HG03135 (cell line): Measurements from ENCODE around the gene ALDH3B2.
"Not testable (repeated sequence)": the region's sequence is repeated elsewhere in the genome, so short reads cannot be mapped to it uniquely, and the experiment has no call there.

Experiments used
- ATAC-seq: cut with Tn5 transposase; IDR thresholded peaks from one replicate; pipeline ENCODE4 v1.9.1; 2021; ENCODE audit warnings: mild to moderate bottlenecking, moderate library complexity; ENCODE audit not compliant: unreplicated experiment

The ALDH3B2 gene

DNA sequence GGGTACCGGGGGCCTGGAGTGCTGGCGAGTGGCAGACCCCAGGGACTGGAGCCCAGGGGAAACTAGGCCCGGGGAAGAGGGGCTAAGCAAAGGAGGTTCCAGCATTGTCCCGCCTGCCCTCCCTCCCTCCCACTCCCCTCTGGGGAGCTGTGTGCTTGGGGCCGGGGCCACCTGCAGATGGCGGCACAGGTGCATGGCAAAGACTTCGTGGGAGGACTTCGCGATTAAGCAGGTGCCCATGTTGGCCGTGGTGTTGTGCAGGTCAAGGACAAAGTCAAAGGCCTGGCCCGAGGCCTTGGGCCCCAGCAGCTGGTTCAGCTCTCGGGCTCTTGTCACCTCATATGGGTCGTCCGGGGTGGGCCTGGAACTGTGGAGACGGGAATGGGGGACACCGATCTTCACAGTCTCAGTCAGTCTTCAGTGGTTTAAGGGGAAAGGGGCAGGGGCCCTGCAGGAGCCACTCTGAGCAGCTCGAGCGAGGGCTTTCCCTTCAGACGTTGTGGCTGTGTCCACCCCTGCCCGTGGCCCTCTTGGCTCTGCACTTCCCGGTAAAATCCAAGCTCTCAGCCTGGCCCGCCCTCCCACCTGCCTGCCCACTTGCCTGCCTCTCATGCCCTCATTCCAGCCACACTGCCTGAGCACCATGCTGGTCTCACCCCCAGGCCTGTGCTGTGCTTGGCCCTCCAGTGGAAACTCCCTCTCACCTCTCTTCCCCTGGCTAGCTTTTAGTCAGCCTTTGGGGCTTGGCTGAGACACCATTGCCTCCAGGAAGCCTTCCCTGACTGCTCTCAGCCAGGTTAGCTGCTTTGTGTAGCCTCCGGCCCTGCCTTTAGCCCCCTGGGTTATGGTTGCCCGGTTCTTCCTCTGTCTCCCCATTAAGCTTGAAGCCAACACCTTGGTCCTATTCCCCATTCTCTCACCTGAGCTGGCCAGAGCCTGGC lies 28.6 kb downstream of the ALDH3B2 start:
- ATAC-seq, result no peak

DNA sequence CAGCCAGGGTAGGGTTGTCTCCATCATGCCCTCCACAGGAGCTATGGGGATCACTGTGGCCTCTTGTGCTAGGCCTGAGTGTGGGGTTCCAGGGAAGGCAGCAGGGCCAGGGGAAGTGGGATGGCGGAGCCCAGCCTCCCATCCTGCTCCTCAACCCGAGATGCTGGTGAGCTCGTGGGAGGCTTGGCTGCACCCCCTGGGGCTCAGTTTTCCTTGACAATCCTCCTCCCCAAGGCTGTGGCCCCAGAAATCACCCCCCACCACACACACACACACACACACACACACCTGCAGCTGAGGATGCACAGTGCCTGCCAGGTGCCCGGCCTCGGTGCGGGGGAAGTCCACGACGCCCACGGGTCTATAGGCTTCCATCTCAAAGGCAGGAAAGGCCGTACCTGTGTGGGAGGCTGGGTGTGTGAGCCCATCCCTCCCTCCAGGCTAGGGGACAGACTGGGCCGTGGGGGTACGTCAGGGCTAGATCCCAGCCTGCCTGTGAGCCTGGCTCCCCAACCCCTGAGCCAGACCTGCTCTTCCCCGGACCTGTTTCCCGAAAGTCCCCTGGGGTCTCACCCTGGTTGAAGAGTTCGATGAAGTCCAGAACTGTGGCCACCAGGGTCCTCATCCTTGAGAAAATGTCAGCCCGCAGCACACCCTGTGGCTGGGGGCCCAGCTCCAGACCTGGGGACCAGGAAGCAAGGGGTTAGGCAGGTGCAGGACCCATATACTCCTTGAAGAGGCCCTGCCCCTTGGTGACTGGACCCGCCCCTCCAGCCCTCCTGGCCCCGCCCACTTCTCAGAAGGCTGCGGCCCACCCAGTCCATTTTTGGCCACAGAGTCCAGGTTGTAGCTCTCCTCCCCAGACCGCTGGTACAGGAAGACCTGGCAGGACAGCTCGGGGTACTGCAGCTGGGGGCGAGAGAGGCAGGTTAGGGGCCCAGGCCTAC lies 29.7 kb downstream of the ALDH3B2 start:
- ATAC-seq, result no peak

DNA sequence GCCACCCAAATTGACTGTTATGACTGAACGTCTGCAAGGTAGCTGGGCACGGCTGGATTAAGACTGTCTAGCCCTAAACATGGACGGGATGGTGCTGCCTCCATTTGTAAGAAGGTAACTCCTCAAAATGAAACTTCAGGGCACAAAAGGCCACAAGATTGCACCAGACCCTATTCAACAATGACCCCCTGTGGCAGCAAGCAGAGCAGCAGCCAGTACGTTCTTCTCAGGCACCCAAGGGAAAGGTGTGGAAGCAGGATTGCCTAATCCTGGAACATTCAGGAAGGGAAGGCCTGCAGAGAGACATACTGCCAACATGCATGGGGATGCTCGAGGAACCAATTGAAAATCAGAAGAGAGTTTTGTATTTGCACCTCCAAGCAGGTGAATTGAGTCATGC lies 30.4 kb downstream of the ALDH3B2 start:
- no peak for ATAC-seq

DNA sequence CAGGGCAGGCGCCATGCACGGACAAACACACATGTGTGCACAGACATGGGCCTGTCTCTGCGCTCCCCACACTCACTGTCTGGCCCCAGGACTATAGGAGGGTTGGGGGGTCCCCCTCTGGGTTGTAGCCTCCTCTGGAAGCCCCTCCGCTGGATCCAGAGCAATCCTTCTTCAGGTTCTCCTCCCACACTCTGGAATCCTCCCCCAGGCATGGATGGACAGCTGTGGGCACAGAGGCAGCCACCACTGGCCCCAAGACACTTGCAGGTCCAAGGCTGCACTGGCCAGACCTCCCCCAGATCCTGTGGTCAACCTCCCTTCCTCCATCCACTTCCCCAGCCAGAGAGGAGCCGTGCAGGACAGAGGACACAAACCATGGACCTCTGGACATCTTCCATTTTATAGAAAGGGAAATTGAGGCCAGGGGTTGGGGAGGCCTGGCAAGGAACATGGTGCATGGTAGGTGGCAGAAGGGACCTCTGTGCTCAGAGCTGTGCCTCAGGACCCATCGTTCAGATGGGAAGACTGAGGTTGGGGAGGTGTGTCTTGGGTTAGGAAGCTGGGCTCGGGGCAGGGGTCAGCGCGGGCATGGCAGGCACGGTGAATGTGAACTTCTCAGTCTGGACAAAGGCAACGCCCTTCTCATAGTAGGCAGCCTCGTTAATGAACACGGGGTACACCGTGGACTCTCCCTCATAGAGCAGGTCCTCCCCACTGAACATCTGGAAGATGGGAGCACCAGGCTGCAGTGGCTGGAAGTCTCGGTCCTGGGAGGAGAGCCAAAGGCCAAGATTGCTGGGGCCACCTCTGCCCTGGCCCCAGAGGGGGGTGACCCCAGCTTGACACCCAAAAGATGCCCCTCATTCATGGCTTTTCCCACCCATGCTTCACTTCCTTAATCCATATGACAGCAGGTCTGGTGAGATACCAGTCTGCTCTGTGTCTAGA lies 32.0 kb downstream of the ALDH3B2 start:
- no peak for ATAC-seq

DNA sequence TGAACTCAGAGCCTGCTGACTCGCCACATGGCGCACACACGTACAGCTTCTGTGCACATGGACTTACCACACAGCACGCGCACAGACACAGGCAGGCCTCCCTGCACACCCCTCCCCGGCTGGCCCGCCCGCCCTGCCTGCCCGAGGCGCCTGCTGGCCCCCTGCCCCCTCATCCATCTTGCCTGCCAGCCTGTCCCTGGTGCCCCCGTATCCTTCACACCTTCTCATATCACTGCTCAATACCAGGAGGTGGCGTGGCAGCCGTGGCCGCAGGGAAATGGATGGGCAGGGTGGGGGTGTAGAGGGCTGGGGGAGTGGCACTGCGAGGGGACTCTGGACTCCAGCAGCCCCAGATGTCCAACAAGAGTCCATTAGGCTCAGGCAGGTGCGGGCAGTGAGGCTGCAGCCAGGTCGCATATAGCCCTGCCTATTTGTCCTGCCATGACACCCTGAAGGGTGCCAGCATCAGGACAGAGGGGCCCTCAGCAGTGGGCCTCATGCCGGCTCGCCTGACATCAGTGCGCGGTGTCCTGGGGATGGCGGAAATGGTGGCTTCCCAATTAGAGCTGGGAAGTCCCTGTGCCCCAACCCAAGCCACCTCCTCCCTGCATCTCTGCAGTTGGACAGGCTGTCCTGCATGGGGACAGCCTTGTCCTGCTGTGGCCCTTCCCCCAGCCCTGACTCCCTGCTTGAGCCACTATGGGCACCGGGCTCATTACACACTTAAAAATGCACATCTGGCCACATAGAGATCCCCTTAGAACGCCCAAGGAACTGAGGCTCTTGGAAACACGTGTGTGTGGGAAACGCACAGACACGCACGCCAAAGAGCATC lies 32.9 kb downstream of the ALDH3B2 start:
- ATAC-seq, result no peak

DNA sequence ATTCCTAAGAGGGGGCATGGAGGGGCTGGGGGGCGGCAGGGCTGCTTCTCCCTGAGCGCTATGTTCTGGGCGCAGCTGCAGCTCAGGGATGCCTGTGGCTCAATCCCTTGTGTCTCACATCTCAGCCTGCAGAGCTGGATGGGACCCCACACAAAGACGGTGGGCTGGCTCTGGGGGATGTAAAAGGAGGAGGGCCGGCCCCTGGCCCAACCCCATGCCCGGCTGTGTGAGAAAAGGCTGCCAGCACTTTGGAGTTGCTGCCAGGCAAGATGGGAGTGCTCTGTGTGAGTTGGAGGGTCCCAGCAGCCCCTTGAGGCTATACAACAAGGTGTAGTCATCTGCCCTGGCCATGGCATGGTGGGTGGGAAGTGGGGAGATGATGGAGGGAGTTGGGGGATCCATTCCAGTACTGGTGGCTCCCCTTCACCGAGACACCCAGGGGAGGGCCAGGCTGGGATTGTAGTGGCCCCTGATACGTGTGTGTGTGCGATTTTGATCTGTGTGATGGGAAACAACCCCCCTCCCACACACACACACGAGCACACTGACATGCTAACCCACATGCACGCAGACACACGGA lies 33.6 kb downstream of the ALDH3B2 start:
- no peak for ATAC-seq

DNA sequence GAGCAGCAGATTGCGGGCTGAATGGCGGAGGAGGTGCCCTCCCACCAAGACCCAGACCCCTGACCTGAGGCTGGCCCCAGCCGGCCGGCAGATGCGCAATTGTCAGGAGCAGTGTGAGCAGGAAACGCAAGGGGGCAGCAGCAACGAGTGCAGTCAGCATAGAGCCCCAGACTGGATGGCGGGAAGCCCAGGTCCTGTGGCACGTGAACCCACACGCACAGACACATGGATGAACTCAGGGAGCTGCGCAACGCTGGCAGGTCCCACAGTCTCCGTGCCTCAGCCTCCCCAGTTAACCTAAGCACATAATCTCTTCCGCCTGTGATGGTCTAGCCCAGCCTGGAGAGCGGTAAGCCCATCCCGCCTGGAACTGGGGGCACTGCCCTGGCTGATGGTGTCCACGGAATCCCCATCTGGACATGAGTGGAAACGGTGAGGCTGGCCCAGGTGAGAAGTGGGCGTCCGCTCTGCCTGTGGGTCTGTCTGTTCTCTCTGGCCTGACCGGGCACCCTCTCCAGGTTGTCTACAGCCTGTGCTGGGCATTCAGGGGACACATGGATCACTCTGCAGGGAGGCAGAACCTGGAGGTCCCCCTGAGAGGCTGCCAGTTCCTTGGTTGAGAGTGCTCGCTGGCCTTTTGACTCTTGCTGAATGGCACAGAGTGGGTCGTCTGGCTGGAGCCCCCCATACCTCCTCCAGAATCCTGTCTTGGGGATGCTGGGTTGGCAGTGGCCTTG lies 34.2 kb downstream of the ALDH3B2 start:
- ATAC-seq, result no peak

DNA sequence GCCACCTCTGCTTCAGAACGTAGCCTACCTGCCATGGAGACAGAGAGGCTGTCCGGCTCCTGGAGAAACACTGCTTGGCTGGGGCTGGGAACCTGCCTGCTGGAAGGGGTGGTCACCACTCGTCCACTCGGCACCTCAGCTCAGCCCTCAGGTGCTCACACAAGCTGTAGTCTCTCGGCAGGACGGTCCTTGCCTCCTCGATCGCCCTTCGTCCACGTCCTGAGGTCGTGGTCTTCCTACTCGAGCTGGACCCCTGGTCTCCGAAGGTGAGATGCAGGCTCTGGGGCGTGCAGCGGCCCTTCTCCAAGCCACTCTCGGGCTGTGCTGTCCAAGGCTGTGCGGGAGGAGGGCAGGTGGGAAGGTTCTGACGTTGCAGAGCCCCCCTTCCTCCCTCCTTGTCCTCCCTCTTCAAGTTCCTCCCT lies 35.0 kb downstream of the ALDH3B2 start, which contains the start of gene TBX10:
Gene TBX10 (minus strand): TSS at position 326 of the 422 bp plus-strand sequence. CDS start 291 bp downstream, at position 35.
- no peak for ATAC-seq

DNA sequence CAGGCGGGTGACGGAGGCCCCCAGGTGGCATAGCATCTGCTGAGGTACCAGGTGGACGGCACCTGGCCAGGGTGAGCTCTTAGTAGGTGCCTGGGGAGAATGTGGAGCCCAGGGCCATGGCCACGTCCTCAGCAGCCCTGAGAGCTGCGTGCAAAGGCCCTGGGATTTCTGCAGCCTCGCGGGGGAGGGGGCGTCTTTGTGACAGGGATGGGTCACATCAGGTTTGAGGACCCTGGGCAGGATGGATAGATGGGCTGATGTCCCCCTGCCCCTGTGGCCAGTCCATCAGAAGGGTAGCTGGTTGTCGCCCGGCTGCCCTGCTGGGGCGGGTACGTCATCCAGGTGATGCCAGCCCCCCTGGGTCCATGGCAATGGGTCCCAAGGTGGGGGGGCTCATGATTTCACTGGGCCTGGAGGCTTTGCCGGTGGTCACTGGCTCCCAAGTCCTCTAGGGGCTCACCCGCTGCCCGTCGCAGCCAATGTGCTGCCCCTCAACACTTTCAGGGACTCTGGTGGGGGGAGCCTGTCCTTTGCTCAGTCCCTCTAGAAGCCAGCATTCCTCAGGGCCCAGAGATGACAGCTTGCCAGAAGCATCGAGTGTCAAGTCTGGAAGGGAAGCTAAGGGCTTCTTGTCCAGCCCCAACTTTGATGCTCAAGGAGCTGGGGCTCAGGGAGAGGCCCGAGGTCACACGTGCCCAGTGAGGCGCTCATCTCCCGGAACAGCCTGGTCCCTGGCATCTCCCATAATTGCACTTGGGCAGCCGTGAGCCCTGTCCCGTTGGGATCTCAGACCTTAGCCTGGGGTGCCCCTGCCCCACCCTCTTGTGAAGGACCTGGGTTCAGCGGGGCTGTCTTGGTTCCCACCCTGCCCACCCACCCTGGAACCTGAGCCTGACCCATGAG lies 35.6 kb downstream of the ALDH3B2 start:
- no peak for ATAC-seq

DNA sequence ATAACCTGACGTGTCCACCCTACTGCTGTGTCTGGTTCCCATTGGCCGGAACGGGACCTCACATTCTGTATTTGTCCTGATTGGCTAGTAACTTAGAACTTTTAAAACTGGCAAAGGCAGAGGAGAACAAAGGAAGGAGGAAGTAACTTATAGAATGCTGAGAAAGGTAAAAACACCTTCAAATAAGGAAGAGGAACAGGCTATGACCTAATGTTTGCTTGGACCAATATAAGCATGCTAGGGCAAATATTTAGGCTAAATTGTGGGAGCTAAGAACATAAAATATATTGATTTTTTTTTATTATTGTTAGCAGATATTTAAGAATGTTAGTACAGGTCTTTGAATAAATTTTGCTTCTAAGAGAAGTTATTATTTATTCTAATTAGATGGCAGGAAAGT lies 37.0 kb downstream of the ALDH3B2 start:
- ATAC-seq, result not testable (repeated sequence)

DNA sequence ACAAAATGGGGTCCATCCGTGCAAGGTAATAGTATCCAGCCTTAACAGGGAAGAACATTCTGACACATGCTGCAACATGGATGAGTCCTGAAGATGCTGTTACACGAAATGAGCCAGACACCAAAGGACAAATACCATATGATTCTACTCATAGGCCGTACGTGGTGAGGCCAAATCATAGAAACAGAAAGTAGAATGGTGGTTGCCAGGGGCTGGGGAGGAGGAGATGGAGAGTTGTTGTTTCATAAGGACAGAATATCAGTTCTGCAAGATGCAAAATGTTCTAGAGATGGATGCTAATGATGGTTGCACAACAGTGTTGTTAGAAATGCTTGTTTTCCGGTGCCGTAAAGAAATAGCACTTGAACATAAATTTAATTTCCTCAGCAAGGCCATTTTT lies 37.5 kb downstream of the ALDH3B2 start:
- ATAC-seq, result no peak

DNA sequence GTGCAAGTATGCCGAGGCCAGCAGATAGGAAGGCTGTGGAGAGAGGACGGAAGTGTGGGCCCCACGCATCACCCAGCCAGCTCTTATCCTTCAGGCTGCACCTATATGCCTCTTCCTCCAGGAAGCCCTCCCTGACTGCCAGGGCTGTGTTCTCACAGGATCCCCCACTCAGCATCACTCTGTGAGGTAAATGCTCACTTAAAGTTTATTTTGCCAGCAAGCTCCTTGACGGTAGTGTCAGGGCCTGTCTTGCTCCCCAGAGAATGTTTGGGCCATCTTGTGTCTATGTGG lies 39.2 kb downstream of the ALDH3B2 start:
- ATAC-seq, result no peak

DNA sequence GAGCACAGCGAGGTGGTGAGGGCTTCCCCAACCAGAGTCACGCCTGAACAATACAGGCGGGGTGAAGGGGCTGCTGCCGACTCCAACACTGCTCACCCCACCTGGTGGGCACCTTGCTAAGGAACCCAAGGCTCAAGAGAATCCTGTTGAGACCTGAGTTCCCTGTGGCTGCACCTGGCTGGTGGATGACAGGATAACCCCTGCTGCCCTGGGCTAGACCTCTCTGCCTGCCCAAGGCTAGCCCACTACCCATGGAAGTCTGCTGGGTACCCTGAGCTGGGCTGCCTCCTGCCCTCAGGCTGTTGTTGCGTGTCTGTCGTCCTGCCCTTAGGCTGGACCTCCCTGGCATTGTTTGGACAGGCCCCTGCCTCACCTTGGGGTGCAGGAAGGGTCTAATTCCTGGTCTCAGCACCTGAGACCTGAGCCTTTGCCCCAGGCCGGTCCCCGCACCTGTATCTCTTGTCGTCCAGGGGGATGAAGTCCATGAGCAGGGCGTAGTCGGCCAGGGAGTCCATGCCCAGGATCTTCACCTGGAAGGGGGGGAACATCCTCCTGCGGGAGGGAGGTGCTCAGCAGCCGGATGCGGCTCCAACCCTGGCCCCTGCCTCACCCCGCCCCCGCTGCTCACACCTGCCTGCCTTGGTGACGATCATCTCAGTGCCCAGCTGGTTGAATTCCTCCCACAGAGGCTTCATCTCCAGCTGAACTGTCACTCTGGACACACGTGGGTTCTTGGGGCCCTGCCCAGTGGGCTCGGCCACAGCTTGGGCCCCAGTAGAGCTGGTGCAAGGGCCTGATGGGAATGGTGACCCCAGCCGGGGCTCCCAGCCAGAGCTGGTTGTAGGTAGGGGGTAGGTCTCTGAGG lies 39.8 kb downstream of the ALDH3B2 start:
- no peak for ATAC-seq

DNA sequence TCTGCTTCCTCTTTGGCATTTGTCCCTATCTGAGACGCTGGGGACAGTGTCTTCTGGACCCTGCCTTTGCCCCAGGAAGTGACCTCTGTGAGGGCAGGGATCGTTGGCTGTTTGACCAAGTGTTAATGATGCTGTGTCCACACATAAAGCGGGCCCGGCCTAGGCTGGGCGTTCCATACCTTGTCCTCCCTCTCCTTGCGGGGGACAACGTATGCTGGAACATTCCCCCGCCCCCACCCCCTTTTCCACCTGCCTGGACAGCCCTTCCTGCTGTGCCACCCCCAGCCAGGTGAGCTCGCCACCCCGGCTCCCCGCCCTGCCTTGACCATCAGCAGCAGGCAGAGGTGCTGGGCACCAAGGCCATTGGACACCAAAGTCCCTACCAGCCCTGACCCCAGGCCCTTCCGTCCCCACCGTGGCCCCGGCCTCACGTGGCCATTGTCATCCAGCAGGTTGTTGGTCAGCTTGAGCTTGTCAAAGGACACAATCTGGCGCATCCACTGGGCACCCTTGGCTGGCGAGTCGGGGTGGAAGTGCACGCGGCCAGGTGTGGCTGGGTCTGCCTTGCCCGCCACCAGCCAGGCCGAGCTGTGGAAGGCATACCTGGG lies 40.6 kb downstream of the ALDH3B2 start:
- ATAC-seq, result no peak

DNA sequence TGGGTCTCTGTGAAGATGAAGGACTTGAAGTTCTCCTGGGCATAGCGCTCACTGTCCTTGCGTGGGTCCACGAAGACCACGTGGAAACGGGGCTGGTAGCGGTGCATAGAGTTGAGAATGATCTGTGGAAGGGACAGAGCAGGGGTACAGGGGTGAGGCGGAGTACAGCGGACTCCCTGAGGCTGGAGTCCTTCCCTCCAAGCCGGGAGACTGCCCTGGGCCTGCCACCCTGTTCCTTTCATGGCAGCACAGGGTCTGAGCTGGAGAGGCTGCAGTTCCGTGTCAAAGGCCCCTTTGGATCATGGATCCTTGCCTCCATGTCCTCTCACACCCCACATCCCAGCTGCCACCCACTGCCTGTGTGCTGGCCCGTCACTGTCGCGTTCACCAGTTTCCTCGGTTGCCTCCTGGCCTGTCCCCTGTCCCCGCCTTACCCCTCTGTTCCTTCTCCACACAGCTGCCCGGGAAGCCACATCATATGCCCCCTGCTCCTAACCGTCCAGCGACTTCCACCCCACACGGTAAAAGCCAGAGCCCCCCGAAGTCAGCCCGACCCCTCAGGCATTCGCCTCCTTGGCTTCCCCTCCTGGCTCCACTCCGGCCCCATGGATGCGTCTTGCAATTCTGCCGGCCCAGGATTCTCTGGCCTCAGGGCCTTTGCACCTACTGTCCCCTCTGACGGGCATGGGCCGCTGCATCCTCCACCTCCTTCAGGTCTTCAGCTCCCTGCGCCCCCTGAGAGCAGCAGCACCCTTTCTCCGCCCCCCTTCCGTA lies 41.3 kb downstream of the ALDH3B2 start:
- no peak for ATAC-seq
